HCT116 (cell line): ENCODE measurements around the gene DOK5.

ENCODE experiments used
- CBX3 ChIP-seq: IDR thresholded peaks from 2 replicates; pipeline ENCODE4 v1.6.1; 2012; ENCODE audit warnings: low read depth
- EZH2phosphoT487 ChIP-seq: fragments of 200-600 bp; IDR thresholded peaks from 2 replicates; pipeline ENCODE4 v1.6.1; 2018; ENCODE audit warnings: antibody characterized with exemption, borderline replicate concordance
- POLR2AphosphoS5 ChIP-seq: IDR thresholded peaks from 2 replicates; pipeline ENCODE4 v1.6.1; 2011; ENCODE audit warnings: mild to moderate bottlenecking, low read depth, low read length, moderate library complexity
- REST ChIP-seq: IDR thresholded peaks from 2 replicates; pipeline ENCODE4 v1.6.1; 2012; ENCODE audit warnings: low read depth
- SIN3A ChIP-seq: IDR thresholded peaks from 2 replicates; pipeline ENCODE4 v1.6.1; 2012; ENCODE audit warnings: low read depth
- YY1 ChIP-seq: IDR thresholded peaks from 2 replicates; pipeline ENCODE4 v1.6.1; 2011; ENCODE audit warnings: low read length, low read depth, moderate library complexity, mild to moderate bottlenecking; ENCODE audit not compliant: insufficient replicate concordance; ENCODE audit errors: extremely low read depth
- ZFX ChIP-seq: fragments of 450-650 bp; IDR thresholded peaks from 2 replicates; pipeline ENCODE4 v1.6.1; 2017
- TF ChIP-seq, protein P1 (sequence below), 3 experiments: fragments of 200-600 bp in 1 of 3; sonication (generic) in 1 of 3; IDR thresholded peaks in 2 of 3; conservative IDR thresholded peaks in 1 of 3; 2 replicates each; pipeline ENCODE4 v1.5.1; 2012 to 2017; ENCODE audit warnings: low read depth in 2 of 3, low read length in 2 of 3, antibody characterized with exemption in 1 of 3, borderline replicate concordance in 1 of 3, control low read depth in 1 of 3, mild to moderate bottlenecking in 1 of 3, mixed read lengths in 1 of 3, mixed run types in 1 of 3, moderate library complexity in 1 of 3; ENCODE audit not compliant: insufficient read depth in 1 of 3

DNA sequence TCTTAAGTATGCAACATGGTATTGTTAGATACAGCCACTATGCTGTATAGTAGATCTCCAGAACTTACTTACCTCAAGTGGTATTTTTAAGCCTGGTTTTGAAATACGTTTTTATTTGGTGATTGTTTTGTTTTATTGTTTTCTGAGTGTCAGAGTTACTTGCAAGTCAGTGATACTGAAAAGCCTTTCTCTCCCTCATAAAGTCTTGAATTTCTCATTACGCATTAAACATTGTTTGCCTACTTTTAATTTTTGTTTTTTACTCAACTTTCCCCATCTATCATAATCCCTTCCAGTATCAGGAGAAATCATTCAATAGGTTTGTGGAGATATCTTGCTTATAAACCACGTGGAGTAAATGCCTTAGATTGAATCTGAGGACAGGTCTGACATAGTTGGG is 214.9 kb downstream of the DOK5 start:
- TF ChIP-seq REST, result no peak
- no peak for TF ChIP-seq EZH2phosphoT487
- no peak for TF ChIP-seq YY1
- no peak for TF ChIP-seq CBX3
- TF ChIP-seq, protein P1, sequence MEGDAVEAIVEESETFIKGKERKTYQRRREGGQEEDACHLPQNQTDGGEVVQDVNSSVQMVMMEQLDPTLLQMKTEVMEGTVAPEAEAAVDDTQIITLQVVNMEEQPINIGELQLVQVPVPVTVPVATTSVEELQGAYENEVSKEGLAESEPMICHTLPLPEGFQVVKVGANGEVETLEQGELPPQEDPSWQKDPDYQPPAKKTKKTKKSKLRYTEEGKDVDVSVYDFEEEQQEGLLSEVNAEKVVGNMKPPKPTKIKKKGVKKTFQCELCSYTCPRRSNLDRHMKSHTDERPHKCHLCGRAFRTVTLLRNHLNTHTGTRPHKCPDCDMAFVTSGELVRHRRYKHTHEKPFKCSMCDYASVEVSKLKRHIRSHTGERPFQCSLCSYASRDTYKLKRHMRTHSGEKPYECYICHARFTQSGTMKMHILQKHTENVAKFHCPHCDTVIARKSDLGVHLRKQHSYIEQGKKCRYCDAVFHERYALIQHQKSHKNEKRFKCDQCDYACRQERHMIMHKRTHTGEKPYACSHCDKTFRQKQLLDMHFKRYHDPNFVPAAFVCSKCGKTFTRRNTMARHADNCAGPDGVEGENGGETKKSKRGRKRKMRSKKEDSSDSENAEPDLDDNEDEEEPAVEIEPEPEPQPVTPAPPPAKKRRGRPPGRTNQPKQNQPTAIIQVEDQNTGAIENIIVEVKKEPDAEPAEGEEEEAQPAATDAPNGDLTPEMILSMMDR (IDR thresholded peaks at IDR 0.05 in 2 of 3, conservative IDR thresholded peaks at IDR 0.05 in 1 of 3; ENCODE audit: borderline replicate concordance in 1 of 3, insufficient read depth in 1 of 3, low read depth in 2 of 3, low read length in 2 of 3), result no peak
- TF ChIP-seq POLR2AphosphoS5, result no peak
- no peak for TF ChIP-seq SIN3A
- no peak for TF ChIP-seq ZFX
